ENCODE measurements around the gene XYLT2.

- TF ChIP-seq CTCF (IDR thresholded peaks at IDR 0.05; ENCODE audit: control extremely low read depth in 1 of 3, insufficient read depth in 1 of 3, low read depth in 1 of 3, low read length in 3 of 3) = no peak
- no peak for TF ChIP-seq POLR2A (IDR thresholded peaks at IDR 0.05; ENCODE audit: control extremely low read depth in 1 of 2, low read depth in 2 of 2, low read length in 2 of 2)
- no peak for TF ChIP-seq USF2 (IDR thresholded peaks at IDR 0.05; ENCODE audit: low read length)
- no peak for TF ChIP-seq EZH2 (IDR thresholded peaks at IDR 0.05; ENCODE audit: low read depth, low read length, severe bottlenecking)
- TF ChIP-seq, protein P1, sequence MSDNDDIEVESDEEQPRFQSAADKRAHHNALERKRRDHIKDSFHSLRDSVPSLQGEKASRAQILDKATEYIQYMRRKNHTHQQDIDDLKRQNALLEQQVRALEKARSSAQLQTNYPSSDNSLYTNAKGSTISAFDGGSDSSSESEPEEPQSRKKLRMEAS (IDR thresholded peaks at IDR 0.05) = no peak
- no peak for TF ChIP-seq GTF2F1 (IDR thresholded peaks at IDR 0.05; ENCODE audit: borderline replicate concordance, low read depth, low read length)
- TF ChIP-seq HDAC6 (IDR thresholded peaks at IDR 0.05; ENCODE audit: low read depth, low read length) = no peak
- TF ChIP-seq SIX5 (IDR thresholded peaks at IDR 0.05; ENCODE audit: low read depth, low read length) = no peak
- no peak for TF ChIP-seq TBP (IDR thresholded peaks at IDR 0.05; ENCODE audit: low read depth, low read length)
- no peak for TF ChIP-seq EP300 (IDR thresholded peaks at IDR 0.05; ENCODE audit: borderline replicate concordance in 1 of 2, low read depth in 2 of 2, low read length in 2 of 2)
- no peak for TF ChIP-seq KDM5A (IDR thresholded peaks at IDR 0.05; ENCODE audit: low read length)
- TF ChIP-seq CBX5 (IDR thresholded peaks at IDR 0.05; ENCODE audit: low read depth, low read length) = no peak
- no peak for TF ChIP-seq SIN3A (conservative IDR thresholded peaks at IDR 0.05 in 1 of 2, IDR thresholded peaks at IDR 0.05 in 1 of 2; ENCODE audit: low read depth in 1 of 2, low read length in 2 of 2)
Measured at GRCh38 chr17:50344731-50345365, 1.1 kb upstream of the XYLT2 start.
